Measurements from ENCODE around the gene IRX1.

The IRX1 gene

DNA sequence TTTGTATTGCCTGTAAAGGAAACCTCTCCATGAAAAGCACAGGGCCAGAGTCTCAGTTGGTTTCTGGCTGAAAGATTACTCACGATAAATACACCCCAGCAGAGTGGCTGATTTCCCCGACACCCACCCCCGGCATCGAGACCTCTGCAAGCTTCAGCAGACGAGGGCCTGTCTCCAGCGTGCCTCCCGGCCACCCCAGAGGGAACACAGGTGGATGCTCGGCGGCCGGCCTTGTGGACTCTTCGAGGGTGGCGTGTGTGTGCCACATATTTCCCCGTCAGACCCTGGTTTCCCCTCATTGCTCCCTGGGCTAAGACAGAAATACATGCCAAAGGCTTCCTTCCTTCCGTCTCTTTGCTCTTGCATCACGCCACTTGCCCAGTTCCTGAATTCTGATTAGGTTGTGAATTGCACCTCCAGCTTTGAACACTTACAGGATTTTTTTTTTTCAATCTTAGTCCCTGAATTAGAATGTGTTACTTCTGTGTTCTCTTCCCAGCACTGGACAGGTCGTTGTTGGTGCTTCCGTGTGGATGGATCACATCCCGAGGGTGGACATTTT, 13.6 kb downstream of the IRX1 start:
- H3K4me3 ChIP-seq (ENCODE audit: low read depth, low read length): no peak overlapping the region
- TF ChIP-seq, protein P1, sequence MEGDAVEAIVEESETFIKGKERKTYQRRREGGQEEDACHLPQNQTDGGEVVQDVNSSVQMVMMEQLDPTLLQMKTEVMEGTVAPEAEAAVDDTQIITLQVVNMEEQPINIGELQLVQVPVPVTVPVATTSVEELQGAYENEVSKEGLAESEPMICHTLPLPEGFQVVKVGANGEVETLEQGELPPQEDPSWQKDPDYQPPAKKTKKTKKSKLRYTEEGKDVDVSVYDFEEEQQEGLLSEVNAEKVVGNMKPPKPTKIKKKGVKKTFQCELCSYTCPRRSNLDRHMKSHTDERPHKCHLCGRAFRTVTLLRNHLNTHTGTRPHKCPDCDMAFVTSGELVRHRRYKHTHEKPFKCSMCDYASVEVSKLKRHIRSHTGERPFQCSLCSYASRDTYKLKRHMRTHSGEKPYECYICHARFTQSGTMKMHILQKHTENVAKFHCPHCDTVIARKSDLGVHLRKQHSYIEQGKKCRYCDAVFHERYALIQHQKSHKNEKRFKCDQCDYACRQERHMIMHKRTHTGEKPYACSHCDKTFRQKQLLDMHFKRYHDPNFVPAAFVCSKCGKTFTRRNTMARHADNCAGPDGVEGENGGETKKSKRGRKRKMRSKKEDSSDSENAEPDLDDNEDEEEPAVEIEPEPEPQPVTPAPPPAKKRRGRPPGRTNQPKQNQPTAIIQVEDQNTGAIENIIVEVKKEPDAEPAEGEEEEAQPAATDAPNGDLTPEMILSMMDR (IDR thresholded peaks at IDR 0.05; ENCODE audit: borderline replicate concordance, insufficient read depth, low read depth, low read length): no peak

DNA sequence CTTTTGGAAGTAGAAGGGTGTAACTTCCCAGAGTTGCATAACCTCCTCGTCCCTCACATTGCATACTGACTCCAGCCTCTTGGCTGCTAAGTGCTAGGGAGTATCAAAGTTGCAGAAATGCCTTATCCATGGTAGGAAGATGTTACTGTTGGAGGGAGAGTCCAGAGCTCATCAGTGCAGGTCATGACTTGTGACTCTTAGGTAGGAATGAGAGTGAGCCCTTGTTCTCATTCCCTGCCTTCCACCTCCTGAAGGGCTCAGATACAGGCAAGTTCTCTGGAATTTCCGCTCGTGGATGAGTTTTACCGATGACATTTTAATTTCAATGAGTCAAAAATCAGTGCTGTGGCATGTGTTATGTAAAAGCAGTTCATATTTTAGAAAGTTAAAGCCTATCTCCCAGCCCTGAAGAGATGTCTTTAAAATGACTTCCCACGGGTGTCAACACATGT, 17.0 kb downstream of the IRX1 start:
- TF ChIP-seq, protein P1 (IDR thresholded peaks at IDR 0.05; ENCODE audit: borderline replicate concordance, insufficient read depth, low read depth, low read length): no peak
- no peak overlapping the region for H3K4me3 ChIP-seq (ENCODE audit: low read depth, low read length)

DNA sequence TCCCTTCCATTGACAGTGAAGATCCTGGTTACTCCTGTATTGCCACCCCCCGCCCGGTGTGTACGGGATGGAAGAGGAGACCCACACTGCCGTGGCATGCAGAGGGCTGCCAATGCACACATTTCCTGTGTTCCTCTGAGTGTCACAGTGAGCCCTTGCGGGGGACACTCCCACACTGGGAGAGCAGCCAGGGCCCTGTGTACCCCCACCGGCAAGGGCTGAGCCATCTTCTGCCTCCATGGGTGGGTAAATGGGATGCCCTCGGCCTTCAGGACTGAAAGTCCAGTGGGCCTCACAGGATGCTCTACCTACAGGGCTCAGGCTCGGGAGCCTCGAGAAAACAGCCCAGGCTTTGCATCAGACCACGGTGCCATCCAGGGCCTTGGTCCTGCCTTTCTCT, 18.1 kb downstream of the IRX1 start:
- no peak overlapping the region for H3K4me3 ChIP-seq (ENCODE audit: low read depth, low read length)
- TF ChIP-seq, protein P1 (IDR thresholded peaks at IDR 0.05; ENCODE audit: borderline replicate concordance, insufficient read depth, low read depth, low read length): no peak

DNA sequence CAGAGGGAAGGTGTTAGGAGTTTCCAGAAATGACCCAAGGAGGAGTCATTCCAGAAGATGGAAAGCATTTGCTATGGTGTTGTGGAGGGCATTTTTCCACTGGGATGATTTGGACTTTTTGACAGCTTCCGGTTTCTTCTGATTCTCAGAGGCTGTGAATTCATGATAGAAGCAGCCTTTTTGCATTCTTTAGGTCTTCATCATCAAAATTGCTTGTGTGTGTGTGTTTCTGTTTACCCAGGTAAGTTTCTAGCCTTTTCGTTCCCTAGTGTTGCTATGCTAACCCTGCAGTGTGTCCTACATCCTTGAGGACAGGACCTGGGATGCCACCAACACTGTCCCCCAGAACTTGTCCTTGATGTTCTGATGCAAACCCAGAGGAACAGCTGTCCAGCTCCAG, 19.6 kb downstream of the IRX1 start:
- no peak overlapping the region for H3K4me3 ChIP-seq (ENCODE audit: low read depth, low read length)
- TF ChIP-seq, protein P1 (IDR thresholded peaks at IDR 0.05; ENCODE audit: borderline replicate concordance, insufficient read depth, low read depth, low read length): no peak

DNA sequence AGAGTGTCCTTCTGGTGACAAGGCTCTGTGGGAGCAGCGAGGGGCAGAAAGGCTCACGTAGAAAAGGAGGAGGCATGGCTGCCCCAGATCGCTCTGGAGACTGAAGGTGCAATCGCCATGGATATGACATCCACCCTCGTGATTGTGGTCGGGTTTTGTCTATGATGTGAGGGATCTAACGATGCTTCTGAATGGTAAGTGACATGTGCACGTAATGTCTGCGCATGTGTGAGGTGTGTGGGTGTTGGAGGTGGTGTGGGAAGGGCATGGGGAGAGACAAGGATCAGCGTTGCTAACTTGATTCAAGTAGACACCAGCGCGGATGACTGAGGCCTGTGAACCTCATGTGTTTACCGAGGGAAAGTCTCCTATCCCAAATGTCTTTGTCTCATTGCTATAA, 20.2 kb downstream of the IRX1 start:
- H3K4me3 ChIP-seq (ENCODE audit: low read depth, low read length): no peak overlapping the region
- TF ChIP-seq, protein P1 (IDR thresholded peaks at IDR 0.05; ENCODE audit: borderline replicate concordance, insufficient read depth, low read depth, low read length): no peak

DNA sequence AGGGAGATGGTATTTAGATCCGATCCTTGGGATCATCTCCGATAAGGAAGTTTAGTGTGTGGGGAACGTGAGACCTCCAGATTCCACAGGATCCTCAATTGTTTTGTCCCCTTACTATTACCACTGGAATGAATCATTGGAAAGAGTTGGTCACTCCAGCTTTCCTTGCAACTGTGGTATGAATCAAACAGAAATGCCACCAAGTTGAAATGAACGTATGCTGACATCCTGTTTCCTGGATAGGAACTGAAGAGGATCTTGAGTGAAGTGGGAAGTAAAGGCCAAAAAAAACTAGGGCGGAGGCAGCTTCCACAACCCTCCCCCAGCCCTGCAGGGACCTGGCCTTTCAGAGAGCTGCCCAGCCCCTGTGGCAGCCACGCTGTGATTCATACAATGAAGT, 23.9 kb downstream of the IRX1 start:
- TF ChIP-seq, protein P1 (IDR thresholded peaks at IDR 0.05; ENCODE audit: borderline replicate concordance, insufficient read depth, low read depth, low read length): no peak
- H3K4me3 ChIP-seq (ENCODE audit: low read depth, low read length): no peak overlapping the region

DNA sequence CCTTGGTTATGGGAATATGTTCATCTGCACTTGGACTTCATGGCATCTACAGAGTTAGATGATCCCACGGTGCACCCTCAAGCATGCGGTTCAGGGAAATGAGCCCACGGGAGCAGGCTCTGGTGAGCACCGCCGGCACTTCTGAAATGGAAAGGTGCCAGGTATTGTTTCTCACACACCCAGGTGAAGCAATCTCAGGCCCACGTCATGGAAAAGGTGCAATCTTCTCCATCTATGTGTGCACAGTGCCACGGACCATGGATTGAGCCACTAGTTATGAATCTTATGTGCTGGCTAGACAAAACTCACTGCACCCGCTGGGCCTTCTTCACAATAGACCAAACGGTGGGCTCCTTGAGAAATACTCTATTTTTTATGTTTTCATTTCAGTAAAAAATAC, 27.3 kb downstream of the IRX1 start:
- TF ChIP-seq, protein P1 (IDR thresholded peaks at IDR 0.05; ENCODE audit: borderline replicate concordance, insufficient read depth, low read depth, low read length): no peak
- H3K4me3 ChIP-seq (ENCODE audit: low read depth, low read length): no peak overlapping the region

Measured in GM12875 (cell line).